ENCODE data around the gene CD244.

Gene CD244

DNA sequence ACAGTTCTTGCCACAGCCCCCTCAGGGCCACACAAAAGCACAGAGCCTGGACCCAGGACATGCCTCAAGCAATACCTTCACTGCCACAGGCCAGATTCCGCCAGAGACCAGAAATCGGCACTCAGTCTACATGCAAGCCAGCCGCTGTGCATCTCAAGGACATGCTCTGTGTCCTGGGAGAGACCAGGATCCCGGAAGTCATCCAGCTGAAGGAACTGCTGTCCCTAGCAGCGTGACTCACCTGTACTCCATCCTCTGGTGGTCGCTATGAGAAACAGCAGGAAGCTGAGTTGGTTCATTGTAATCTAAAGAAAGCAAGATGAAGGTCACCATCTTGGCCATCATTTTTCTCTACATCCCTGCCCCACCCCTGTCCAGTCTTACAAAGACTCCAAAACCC is 21.9 kb upstream of the CD244 start:
- no peak for TF ChIP-seq NFIC (IDR thresholded peaks at IDR 0.05)
- TF ChIP-seq ZBTB7A (IDR thresholded peaks at IDR 0.05; ENCODE audit: low read depth): no peak
- no peak for TF ChIP-seq TCF12 (IDR thresholded peaks at IDR 0.05; ENCODE audit: low read depth)
- TF ChIP-seq CEBPB (IDR thresholded peaks at IDR 0.05): no peak
- no peak for TF ChIP-seq REST (IDR thresholded peaks at IDR 0.05; ENCODE audit: low read depth)
- TF ChIP-seq CREB1 (IDR thresholded peaks at IDR 0.05; ENCODE audit: low read depth): no peak
- TF ChIP-seq, protein P1, sequence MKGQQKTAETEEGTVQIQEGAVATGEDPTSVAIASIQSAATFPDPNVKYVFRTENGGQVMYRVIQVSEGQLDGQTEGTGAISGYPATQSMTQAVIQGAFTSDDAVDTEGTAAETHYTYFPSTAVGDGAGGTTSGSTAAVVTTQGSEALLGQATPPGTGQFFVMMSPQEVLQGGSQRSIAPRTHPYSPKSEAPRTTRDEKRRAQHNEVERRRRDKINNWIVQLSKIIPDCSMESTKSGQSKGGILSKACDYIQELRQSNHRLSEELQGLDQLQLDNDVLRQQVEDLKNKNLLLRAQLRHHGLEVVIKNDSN (IDR thresholded peaks at IDR 0.05): no peak

- TF ChIP-seq ZBTB7A (IDR thresholded peaks at IDR 0.05; ENCODE audit: low read depth): no peak
- no peak for TF ChIP-seq EGR1 (IDR thresholded peaks at IDR 0.05)
- TF ChIP-seq FOXM1 (IDR thresholded peaks at IDR 0.05; ENCODE audit: borderline replicate concordance, low read depth): no peak
- TF ChIP-seq TAF1 (IDR thresholded peaks at IDR 0.05; ENCODE audit: low read depth): no peak
- no peak for TF ChIP-seq CEBPB (IDR thresholded peaks at IDR 0.05)
- no peak for TF ChIP-seq TEAD4 (IDR thresholded peaks at IDR 0.05)
These were observed 21.2 kb upstream of the CD244 start for GRCh38 chr1:160883581-160884513.

DNA sequence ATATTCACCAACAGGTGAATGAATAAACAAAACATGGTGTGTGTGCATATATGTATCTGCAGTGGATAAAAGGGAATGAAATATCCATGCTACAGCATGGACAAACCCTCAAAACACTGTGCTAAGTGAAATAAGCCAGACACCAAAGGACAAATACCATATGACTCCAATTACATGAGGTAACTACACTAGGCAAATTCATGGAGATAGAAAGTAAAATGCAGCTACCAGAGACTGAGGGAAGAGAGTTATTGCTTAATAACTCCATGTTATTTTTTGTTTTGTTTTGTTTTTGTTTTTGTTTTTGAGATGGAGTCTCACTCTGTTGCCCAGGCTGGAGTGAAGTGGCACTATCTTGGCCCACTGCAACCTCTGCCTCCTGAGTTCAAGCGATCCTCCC is 19.9 kb upstream of the CD244 start:
- TF ChIP-seq NFIC (IDR thresholded peaks at IDR 0.05) (no peak), CEBPB (IDR thresholded peaks at IDR 0.05) (no peak), FOXM1 (IDR thresholded peaks at IDR 0.05; ENCODE audit: borderline replicate concordance, low read depth) (no peak), ZBTB7A (IDR thresholded peaks at IDR 0.05; ENCODE audit: low read depth) (no peak), REST (IDR thresholded peaks at IDR 0.05; ENCODE audit: low read depth) (no peak), TAF1 (IDR thresholded peaks at IDR 0.05; ENCODE audit: low read depth) (no peak), YY1 (IDR thresholded peaks at IDR 0.05; ENCODE audit: low read depth) (no peak), CREB1 (IDR thresholded peaks at IDR 0.05; ENCODE audit: low read depth) (no peak), EGR1 (IDR thresholded peaks at IDR 0.05) (no peak), TCF12 (IDR thresholded peaks at IDR 0.05; ENCODE audit: low read depth) (no peak), TEAD4 (IDR thresholded peaks at IDR 0.05) (no peak)
- TF ChIP-seq, protein P2, sequence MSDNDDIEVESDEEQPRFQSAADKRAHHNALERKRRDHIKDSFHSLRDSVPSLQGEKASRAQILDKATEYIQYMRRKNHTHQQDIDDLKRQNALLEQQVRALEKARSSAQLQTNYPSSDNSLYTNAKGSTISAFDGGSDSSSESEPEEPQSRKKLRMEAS (IDR thresholded peaks at IDR 0.05): no peak
- TF ChIP-seq, protein P1 (IDR thresholded peaks at IDR 0.05): no peak

- TF ChIP-seq, protein P2 (IDR thresholded peaks at IDR 0.05): no peak
- TF ChIP-seq TCF12 (IDR thresholded peaks at IDR 0.05; ENCODE audit: low read depth) (no peak), CEBPB (IDR thresholded peaks at IDR 0.05) (no peak), REST (IDR thresholded peaks at IDR 0.05; ENCODE audit: low read depth) (no peak), ZBTB7A (IDR thresholded peaks at IDR 0.05; ENCODE audit: low read depth) (no peak), CREB1 (IDR thresholded peaks at IDR 0.05; ENCODE audit: low read depth) (no peak), RAD21 (IDR thresholded peaks at IDR 0.05; ENCODE audit: low read depth) (no peak), FOXM1 (IDR thresholded peaks at IDR 0.05; ENCODE audit: borderline replicate concordance, low read depth) (no peak), EP300 (IDR thresholded peaks at IDR 0.05; ENCODE audit: borderline replicate concordance) (no peak), EGR1 (IDR thresholded peaks at IDR 0.05) (no peak), YY1 (IDR thresholded peaks at IDR 0.05; ENCODE audit: low read depth) (no peak), NFIC (IDR thresholded peaks at IDR 0.05) (no peak), TAF1 (IDR thresholded peaks at IDR 0.05; ENCODE audit: low read depth) (no peak), TEAD4 (IDR thresholded peaks at IDR 0.05) (no peak)
- TF ChIP-seq, protein P1 (IDR thresholded peaks at IDR 0.05): no peak
These were observed 17.5 kb upstream of the CD244 start for GRCh38 chr1:160880216-160880615.
